AG04450 (cell line): ENCODE data around the gene CRCP. TPM values are rescaled to one million over a fixed set of nuclear protein-coding genes. Genes with fewer than 3 reads are reported as not detected.

Source experiments
- CTCF ChIA-PET: fragments of 300-600, 350-600 bp; formaldehyde crosslinking; extraction: SDS; loops from one replicate; lab custom pipeline; 2022; ENCODE audit warnings: antibody characterized with exemption, inconsistent platforms; lab: Charles Lee
- POLR2A ChIA-PET: fragments of 350-600 bp; formaldehyde crosslinking; extraction: SDS; loops from one replicate; lab custom pipeline; 2021; ENCODE audit warnings: antibody characterized with exemption, inconsistent platforms; lab: Yijun Ruan, JAX
- DNase-seq: peaks from one replicate; pipeline ENCODE4 v3.0.0-alpha.2; 2011; ENCODE audit warnings: low read depth, low spot score
- H3K27ac ChIP-seq: one replicate; pipeline ENCODE4 v1.5.1; 2012; ENCODE audit warnings: low read depth, low read length, control low read depth
- H3K27me3 ChIP-seq: one replicate; pipeline ENCODE4 v1.6.0; 2012; ENCODE audit warnings: low read length; ENCODE audit not compliant: control insufficient read depth, insufficient read depth
- H3K4me3 ChIP-seq: 2 replicates; pipeline ENCODE4 v1.5.1; 2011; ENCODE audit warnings: mild to moderate bottlenecking, low read depth, low read length, control low read depth
- H3K9me3 ChIP-seq: 2 replicates; pipeline ENCODE4 v1.5.1; 2012; ENCODE audit warnings: low read length; ENCODE audit not compliant: control insufficient read depth, insufficient read depth
- CTCF ChIP-seq: IDR thresholded peaks from 2 replicates; pipeline ENCODE4 v1.5.1; 2011; ENCODE audit warnings: low read depth, low read length, control low read depth, inconsistent platforms
- polyA plus RNA-seq: library from polyadenylated mRNA; depleted of rRNA; stranded (reverse); fragments of >200 nt; gene quantifications from 2 replicates; pipeline ENCODE4 v1.2.3, GENCODE V29; 2011

The CRCP gene
- polyA plus RNA-seq, 1 experiment = 28.5 TPM

GRCh38 chr7:66162622-66163021, 48.0 kb downstream of the CRCP start:
- ChIA-PET CTCF (no interaction called here), POLR2A (no interaction called here)
- Histone ChIP-seq H3K27ac (no peak overlapping the region), H3K4me3 (no peak overlapping the region), H3K27me3 (no peaks in the 10 kb centered on the region), H3K9me3 (peaks cover 11% of the 10 kb centered on the region)
- no peak for TF ChIP-seq CTCF
- DNase-seq = no peak

- CTCF ChIA-PET = interaction anchor here (0.5 kb wide), 1 partner anchor 134 kb away, joined by 3 read pairs; no protein-coding TSS in a partner anchor
- DNase-seq = no peak
- Histone ChIP-seq H3K27ac (no peak overlapping the region), H3K9me3 (peaks cover 11% of the 10 kb centered on the region), H3K4me3 (no peak overlapping the region), H3K27me3 (no peaks in the 10 kb centered on the region)
- POLR2A ChIA-PET = no interaction called here
- no peak for TF ChIP-seq CTCF
Measured at GRCh38 chr7:66163186-66163610, 48.6 kb downstream of the CRCP start.

- CTCF ChIA-PET = interaction anchor here (1.6 kb wide), 1 partner anchor 24 kb away, joined by 4 read pairs; no protein-coding TSS in a partner anchor
- H3K9me3 ChIP-seq = 0 out of 2 replicates have a peak, but pooled peaks cover 2% of the 10 kb centered on the region
- POLR2A ChIA-PET = no interaction called here
- no peak overlapping the region for H3K4me3 ChIP-seq
- TF ChIP-seq CTCF = no peak
- no peaks in the 10 kb centered on the region for H3K27me3 ChIP-seq
- DNase-seq = no peak
- no peak overlapping the region for H3K27ac ChIP-seq
Measured at GRCh38 chr7:66164356-66164755, 49.7 kb downstream of the CRCP start.

GRCh38 chr7:66167773-66168387, 53.2 kb downstream of the CRCP start:
- TF ChIP-seq CTCF = no peak
- peak overlapping the region; percentile 34 for H3K27ac ChIP-seq
- ChIA-PET POLR2A (interaction anchor here (0.7 to 1.3 kb wide), 4 partner anchors 15 to 325 kb away, joined by 3 to 6 read pairs (median 4); partner anchors contain the start of gene TPST1), CTCF (interaction anchor here (1.0 to 1.3 kb wide), 2 partner anchors 21 to 27 kb away, joined by 3 read pairs; no protein-coding TSS in a partner anchor)
- H3K9me3 ChIP-seq = peaks cover 6% of the 10 kb centered on the region; the same call in 1 of the 2 replicates
- H3K4me3 ChIP-seq = no peak overlapping the region
- no peaks in the 10 kb centered on the region for H3K27me3 ChIP-seq
- peak; percentile 88 for DNase-seq

GRCh38 chr7:66169616-66170015, 55.0 kb downstream of the CRCP start:
- CTCF ChIA-PET = interaction anchor here (1.8 kb wide), 1 partner anchor 139 kb away, joined by 6 read pairs; no protein-coding TSS in a partner anchor
- TF ChIP-seq CTCF = no peak
- H3K27ac ChIP-seq = no peak overlapping the region
- peaks cover 6% of the 10 kb centered on the region; the same call in 1 of the 2 replicates for H3K9me3 ChIP-seq
- POLR2A ChIA-PET = interaction anchor here (1.2 kb wide), 1 partner anchor 29 kb away, joined by 3 read pairs; no protein-coding TSS in a partner anchor
- H3K4me3 ChIP-seq = no peak overlapping the region
- DNase-seq = no peak
- no peaks in the 10 kb centered on the region for H3K27me3 ChIP-seq
